GM21825 (cell line): ENCODE results near the gene DEFB123.

ENCODE experiments used
- ATAC-seq: cut with Tn5 transposase; IDR thresholded peaks from one replicate; pipeline ENCODE4 v1.9.1; 2021; ENCODE audit warnings: mild to moderate bottlenecking, moderate library complexity; ENCODE audit not compliant: unreplicated experiment

The DEFB123 gene

DNA sequence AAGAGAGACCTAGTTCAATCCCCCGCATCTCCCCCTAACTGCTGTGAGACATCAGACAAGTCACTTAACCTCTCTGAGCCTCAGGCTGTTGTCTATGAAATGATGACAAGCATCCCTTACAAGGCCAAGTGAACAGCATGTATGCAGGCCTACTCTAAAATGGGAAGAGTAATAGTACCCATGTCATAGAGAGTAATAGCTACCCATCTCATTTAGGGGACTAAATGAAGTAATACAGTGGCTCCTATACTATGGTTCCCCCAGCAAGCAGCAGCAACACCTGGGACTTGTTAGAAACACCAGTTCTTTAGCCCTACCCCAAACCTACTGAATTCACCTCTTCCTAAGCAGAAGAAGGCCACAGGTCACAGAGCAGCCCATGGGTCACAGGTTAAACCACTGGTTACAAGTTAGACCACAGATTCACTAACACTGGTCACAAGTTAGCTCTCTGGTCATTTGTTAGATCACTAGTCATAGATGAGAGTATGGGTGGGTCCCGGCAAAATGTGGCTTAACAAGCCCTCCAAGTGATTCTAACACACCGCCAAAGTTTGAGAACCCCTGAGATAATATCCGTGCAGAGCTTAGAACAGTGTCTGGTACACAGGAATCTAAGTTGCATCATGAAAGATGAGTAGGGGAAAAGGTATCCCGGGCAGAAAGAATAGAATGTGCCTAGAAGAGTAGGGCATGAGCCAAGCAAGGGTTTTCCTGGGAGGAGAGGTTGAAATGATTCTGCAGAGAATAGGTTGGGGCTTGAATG lies 33.1 kb downstream of the DEFB123 start:
- peak; percentile 18 for ATAC-seq

DNA sequence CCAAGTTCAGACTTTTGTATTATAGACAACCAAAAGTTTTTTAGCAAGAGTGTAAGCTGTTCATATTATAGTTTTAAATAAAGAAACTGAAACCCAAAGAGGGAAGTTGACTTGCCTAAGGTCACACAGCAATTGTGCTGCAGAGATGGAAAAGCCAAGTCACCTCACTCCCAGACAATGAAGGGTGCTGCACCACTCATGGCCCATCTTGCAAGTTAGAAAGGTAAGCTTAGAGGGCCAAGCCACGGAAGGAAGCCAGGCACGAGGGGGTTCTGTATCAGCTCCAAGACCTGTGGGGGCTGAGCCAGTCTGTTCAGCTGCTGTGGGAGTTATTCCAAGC lies 33.6 kb downstream of the DEFB123 start:
- peak; percentile 60 for ATAC-seq

DNA sequence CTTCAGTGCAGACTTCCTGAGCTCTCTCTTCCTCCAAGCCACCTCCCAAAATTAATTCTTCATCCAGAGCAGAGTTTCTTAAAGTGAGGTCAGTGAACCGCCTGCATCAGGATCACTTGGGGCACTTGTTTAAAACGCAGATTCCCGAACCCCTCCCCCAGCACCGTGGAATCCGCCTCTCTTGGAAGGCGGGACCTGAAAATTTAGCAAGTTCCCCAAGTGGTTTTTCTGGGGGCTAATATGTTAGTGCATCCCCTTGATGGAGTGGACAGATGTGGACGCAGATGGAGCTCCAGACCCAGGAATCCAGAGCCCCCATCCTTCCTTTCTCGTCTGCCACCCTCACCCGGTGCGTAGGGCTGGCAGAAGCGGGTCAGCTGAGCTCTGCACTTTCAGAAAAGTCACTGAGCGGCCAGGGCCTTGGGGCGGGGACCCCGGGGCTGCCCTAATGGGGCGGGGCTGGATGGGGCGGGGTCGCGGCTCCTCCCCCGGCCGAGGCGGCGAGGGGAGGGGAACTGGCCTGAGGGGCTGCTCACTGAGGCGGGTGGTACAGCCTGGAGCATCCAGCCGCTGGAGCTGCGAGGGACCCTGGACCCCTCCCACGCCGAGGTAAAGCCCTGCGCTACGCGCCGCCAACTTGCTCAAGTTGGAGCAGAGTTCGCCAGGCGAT lies 34.5 kb downstream of the DEFB123 start, which contains the start of the genes DEFB124 and REM1:
Gene DEFB124, minus strand, starts transcription at position 370 of the 670 bp plus-strand sequence. CDS start 2,114 bp downstream, outside the sequence.
Gene REM1, plus strand, starts transcription at position 531 of the 670 bp plus-strand sequence. CDS start 1,158 bp downstream, outside the sequence.
- no peak for ATAC-seq

DNA sequence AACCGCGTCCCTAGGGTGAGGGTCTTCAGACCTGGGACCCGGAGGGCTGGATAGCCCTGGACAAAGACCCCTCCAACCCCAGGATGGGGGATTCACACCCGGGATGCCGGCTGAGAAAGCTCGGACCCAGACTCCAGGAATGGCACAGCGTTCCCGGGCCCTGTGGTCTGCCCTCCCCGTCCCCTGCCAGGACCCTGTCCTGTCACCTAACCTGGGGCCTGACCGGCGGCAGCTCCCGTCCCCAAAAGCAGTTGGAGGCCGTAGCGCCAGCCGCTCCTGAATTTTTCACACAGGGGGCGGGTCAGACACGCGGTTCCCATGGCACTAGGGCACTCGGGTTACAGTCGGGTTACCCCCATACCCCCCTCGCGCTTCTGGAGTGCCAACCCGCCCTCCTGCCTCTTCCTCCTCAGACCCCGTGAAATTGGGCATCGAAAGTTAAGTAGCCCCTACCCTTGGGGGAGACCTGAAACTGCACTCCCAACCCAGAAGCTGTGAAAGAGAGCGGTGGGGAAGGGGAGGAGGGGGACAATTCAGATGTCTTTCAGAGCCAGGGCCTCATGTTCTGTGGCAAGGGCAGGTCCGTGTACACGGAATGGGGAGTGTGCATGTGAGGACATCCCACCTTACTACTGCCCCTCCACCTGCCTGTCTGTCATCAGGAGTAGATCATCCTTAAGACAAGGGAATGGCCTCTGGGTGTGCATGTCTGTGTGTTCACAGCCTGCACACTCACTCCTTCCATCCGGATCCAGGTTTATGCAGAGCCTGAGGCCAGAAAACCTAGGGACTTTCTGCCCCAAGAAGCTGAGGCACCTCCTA lies 35.3 kb downstream of the DEFB123 start:
- ATAC-seq: no peak

DNA sequence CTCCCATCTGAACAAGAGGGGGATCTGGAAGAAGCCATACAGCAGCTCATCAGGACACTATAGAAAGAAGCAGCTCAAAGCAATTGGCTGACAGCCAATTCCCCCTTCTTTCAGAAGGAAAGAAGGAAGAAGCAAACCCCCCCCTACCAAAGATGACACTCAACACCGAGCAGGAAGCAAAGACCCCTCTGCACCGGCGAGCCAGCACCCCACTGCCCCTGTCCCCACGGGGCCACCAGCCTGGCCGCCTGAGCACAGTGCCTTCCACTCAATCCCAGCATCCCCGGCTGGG lies 35.8 kb downstream of the DEFB123 start:
- no peak for ATAC-seq

DNA sequence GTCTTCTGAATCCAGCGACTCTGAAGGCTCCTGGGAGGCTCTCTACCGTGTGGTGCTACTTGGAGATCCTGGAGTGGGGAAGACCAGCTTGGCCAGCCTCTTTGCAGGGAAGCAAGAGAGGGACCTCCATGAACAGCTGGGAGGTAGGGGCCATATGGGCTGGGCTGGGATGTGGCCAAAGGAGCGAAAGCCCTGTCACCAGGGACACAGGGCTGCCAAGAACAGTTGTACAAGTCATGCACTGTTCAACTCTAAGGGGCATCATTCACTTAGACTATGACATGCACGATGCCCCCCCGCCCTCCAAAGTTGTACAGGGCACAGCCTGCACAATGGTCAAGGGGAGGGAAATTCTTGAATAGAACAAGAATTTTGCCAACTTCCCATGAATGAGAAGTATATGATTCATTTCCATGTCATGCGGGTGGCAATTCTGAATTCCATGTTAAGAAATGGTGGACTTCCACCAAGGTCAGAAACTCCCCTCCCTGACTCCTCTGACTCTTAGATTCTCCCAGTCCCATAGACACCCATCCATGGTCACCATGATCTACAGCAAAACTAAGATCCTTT lies 36.3 kb downstream of the DEFB123 start:
- ATAC-seq: no peak

DNA sequence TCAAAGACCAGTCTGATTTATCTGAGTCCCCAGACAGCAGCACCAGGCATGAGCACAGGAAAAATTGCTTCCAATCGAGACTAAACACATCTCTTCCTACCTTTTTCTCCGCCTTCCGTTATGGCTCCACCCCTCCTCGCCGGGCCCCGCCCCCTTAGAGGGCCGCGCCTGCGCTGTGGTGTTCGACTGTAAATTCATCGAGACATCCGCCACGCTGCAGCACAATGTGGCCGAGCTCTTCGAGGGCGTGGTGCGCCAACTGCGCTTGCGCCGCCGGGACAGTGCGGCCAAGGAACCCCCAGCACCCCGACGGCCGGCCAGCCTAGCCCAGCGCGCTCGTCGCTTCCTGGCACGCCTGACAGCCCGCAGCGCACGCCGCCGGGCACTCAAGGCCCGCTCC lies 43.6 kb downstream of the DEFB123 start:
- no peak for ATAC-seq

DNA sequence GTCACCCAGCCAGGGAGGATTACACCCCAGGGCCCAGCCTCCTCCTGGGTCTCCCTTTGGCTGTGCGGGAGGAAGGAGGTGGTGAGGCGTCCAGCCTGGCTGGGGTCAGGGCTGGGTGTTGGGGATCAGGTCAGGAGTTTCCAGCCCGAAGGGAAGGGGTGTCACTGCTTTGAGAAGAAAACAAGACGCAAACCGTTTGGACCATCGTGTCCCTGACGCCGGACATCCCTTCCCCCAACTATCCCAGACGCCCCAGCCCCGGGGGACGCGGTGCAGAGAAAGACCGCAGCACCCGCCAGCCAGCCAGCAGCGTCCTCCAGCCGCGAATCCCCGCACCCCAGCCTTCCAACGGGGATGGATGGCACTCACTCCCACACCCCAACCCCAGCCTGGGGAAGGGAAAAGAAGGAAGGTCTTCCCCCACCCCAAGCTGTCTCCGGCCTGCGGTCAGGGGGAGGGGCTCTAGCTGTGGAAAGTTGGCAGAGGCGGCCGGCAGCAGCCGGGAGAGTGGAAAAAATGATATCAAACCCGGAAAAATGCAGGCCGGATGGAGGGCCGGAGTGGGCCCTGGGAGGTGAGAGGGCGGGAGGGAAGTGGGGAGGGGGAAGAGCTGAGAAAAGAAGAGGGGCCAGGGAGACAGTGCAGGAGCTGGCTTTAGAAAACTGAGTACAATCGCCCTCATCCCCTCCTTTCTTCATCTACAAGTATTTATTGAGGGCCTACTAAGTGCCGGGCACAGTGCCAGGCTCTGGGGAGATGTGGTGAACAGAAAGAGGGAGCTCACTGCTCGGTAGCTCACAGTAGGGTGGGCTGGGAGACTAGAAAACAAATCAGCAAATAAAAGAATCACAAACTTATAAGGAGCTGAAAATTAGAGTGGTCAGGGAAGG lies 45.3 kb downstream of the DEFB123 start:
- ATAC-seq: no peak

DNA sequence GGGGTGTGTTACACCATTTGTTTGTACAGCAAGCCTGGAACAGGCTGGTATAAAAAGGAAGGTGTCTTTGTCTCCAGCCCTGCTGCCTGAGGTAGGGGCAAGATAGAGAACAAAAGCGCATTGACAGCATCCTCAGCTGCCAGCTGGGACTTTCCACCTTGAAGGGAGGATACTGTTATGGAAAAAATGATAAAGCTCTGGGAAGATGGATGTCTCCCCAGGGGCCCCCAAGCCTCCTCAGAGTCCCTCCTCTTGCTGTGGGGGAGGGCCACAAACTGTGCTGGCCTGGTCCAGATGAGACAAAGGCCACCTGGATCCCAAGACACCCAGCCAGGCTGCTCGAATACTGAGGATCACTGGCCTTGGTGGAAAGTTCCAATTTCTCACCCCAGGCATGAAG lies 47.7 kb downstream of the DEFB123 start:
- ATAC-seq: no peak

DNA sequence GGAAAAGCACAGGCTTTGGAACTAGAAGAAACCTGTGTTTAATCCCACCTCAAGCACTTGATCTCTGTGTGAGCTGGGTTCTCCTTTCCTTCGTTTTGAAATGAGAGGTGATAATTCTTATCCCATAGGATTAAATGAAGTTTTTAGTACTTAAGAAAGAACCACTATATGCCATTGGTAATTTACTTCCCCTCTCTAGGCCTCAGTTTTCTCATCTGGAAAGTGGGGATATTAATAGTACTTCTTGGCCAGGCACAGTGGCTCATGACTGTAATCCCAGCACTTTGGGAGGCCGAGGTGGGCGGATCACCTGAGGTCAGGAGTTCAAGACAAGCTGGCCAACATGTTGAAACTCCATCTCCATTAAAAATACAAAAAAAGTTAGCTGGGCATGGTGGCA lies 48.7 kb downstream of the DEFB123 start:
- ATAC-seq: no peak

DNA sequence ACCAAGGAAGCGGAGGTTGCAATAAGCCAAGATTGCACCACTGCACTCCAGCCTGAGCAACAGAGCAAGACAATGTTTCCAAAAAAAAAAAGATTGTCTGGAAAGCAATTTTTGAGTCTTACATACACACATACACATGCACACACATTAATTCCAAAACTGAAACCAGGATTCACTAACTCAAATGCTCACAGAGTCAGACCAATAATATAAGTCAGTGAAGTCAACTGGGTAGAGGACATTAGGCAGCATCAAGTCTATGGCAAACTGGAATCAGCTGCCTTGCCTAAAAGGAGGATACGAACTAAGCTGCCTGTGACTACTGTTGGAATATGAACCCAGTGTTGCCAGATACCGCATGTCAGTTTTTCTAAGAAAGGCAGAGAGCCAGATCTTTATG lies 50.3 kb downstream of the DEFB123 start:
- ATAC-seq: no peak

DNA sequence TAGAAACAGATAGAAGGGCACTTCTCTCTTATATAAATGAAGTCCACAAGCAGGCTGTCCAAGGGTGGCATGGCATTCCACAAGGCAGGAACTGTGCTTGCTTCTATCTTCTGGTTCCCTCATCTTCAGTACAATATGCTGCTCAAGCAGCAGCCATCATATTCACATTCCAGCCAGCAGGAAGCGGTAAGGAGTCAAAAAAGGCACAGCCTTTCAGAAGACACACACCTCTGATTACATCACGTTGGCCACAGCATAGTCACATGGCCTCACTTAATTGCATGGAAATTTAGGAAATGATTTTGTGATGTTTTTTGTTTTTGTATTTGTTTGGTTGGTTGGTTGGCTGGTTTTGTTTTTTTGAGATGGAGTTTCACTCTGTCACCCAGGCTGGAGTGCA lies 53.7 kb downstream of the DEFB123 start:
- ATAC-seq: no peak

DNA sequence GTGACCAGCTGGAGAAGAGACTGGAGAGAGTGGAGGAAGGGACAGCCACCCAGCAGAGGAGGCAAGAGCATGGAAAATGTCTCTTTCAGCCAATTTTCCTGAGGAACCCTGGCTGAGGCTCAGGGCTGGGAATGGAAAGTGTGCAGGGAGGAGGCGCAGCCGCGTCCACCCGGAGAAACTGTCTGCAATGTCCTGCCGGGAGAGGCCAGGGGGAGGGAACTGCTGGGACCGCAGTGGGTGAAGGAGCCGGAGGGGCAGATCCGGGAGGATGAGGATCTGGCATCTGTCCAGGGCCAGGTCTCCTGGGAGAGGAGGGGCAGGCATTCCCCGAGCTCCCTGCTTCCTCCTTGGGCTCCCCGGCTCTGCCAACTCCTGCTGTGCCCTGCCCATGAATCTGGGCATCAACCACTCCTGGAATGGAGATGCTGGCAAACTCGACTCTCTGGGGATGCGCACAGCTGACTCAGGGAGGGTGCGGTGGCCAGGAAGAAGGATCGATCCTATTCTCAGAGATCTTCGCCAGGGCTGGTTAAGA lies 56.4 kb downstream of the DEFB123 start:
- no peak for ATAC-seq

DNA sequence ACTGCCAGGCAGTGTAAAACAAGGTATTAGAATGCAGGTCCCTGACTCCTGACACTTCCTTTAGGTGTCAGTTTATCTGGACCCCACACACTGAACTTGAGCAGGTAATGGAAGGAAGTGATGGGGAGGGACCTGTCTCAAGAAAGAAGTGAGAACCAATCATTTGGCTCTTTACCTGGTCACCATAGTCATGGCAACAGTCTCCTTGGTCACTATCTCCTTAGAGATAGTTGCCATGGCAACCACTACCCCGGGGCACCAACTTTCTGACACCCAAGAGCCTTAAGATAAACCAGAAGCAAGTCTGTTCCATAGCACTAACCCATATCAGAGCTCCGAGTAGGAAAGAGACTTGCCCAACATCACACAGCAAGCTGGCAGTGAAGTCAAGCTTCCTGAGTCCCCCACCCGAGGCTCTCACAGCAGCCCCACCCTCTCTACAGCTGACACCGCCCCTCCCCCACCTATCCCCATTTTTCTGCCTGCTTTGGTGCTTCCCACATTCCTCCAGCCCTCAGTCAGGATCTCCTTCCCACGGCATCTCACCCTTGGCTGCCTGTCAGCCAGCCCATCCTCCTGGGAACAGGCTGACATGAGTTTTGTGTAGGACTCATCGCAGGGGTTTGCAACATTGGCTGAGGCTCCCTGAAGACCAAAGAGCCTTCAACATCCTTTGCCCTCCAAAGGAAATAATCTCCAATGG lies 57.6 kb downstream of the DEFB123 start:
- ATAC-seq: no peak
